Measurements from ENCODE around the gene TNFRSF21.
"Not testable (repeated sequence)": the region's sequence is repeated elsewhere in the genome, so short reads cannot be mapped to it uniquely, and the experiment has no call there.

Gene TNFRSF21

DNA sequence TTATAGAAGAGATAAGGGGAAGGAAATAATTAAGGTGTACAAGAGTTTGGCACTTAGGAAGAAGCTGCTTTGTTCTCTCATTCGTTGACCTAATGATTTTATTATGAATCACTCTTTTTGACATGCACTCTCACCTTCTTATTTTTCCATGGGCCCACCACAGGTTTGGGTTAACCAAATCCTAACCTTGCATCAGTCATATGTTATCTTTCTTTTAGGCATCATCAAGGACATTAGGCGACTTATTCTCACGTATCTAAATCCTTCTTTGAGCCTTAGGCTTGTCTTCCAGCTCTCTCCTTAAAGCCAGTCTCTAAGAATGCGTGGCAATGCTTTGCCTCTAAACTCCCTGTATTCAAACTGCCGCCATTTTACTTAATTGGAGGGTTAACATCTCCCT is 58.3 kb downstream of the TNFRSF21 start:
- DNase-seq (ENCODE audit: low read depth in 2 of 2), result no peak

DNA sequence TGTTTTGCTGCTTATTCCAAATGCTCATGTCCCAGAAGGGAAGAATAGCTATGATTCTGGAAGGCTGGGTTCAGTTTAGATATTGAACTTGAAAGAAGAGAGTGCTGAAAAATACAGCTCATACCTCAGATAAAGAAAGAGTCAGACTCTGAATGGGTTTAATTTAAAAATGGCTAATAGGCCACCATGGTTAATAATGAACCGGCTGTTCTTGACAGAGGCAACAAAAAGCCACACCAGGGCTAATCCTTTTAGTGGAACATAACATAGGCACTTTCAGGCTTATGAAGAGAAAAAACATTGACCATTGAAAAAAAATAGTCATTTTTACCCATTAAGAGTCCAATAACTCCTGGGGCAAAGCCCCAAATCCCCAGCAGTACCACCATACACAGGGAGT is 59.4 kb downstream of the TNFRSF21 start:
- DNase-seq (ENCODE audit: low read depth in 2 of 2), result no peak

- DNase-seq (ENCODE audit: low read depth in 2 of 2), result no peak
These were observed 61.3 kb downstream of the TNFRSF21 start for GRCh38 chr6:47248446-47248845.

- no peak for DNase-seq (ENCODE audit: low read depth in 2 of 2)
These were observed 62.4 kb downstream of the TNFRSF21 start for GRCh38 chr6:47247227-47247797.

DNA sequence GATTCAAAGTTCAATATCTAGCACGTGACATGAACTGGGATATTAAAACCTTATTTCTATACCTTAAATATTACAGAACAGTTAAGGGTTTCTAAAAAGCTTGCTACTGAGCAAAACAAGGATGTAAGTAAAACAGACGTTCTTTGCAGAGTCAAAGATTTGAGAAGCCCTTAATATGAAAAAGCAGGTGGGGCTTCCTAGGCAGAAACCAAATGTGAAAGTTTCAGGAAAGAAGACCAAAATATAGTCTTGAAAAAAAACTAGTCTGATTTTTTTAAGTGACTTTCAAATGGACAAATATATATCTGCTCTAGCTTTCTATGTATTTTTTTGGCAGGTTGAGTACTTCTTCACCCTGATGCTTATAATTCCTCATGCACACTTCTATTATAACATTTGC is 63.2 kb downstream of the TNFRSF21 start:
- DNase-seq (ENCODE audit: low read depth in 2 of 2), result no peak

DNA sequence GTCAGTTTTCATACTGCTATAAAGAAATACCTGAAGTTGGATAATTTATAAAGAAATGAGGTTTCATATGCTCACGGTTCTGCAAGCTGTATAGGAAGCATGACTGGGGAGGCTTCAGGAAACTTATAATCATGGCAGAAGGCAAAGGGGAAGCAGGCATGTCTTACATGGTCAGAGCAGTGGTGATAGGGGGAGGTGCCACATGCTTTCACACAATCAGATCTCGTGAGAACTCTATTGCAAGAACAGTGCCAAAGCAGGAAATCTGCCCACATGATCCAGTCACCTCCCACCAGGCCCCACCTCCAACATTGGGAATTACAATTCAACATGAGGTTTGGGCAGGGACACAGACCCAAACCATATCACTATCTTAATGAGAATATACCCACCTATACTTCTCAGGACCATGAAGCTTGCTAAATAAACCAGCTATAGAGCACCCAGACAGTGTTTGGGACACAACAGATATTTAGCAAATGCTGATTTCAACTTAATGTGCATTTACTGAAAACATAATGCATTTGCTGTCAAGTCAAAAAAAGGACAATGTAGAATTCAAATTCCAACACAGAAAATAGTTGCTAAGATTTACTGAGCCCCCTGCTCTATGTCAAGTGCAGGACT is 63.8 kb downstream of the TNFRSF21 start:
- no peak for DNase-seq (ENCODE audit: low read depth in 2 of 2)

GRCh38 chr6:47242483-47243386 is 67.0 kb downstream of the TNFRSF21 start:
- DNase-seq (ENCODE audit: low read depth in 2 of 2), result peak; percentile 15 to 34

GRCh38 chr6:47241742-47242482 is 67.8 kb downstream of the TNFRSF21 start:
- no peak for DNase-seq (ENCODE audit: low read depth in 2 of 2)

DNA sequence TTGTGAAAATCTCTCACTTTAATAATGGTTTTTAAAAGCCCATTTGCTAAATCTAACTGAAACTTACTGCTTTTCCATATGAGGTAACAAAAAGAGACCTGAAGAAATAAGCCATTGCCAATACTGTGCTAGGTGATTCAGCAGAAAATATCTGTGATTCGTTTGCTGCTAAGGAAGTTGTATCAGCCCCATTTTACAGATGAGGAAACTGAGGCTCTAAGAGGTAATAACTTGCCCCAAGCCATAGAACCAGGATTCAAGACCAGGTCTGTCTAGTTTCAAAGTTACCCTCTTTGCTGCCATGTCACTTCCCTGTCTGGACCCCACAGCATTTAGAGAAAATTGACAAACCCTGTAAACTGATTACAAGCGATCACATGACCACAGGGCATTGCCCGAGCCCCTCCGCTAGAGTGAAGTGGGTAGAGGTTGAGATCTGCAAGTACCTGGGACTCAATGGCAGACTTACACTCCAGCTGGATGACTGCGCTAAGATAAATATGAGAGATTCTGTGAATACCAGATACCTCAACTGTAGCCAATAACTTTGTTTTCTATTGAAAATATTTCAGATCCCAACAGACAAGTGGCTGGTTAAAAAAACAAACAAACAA is 69.3 kb downstream of the TNFRSF21 start:
- no peak for DNase-seq (ENCODE audit: low read depth in 2 of 2)

DNA sequence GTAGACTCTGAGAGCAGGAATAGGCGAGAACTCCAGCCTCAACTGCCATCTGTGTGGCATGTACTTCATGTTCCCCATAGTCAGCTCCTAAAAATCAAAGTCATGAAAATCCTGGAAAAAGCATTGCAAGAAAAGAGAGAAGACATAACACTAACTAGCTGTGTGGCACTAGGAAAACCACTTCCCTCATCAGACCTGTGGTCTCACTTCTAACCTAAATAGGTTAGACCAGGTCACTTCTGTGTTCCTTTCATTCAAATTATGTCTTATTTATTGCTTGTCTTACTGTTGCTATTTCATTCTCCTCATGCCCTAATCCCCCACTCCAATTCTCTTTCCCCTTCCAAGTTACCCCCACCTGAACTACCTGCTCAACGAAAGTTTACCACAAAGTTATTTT is 70.2 kb downstream of the TNFRSF21 start:
- no peak for DNase-seq (ENCODE audit: low read depth in 2 of 2)

- DNase-seq (ENCODE audit: low read depth in 2 of 2), result no peak
These were observed 71.2 kb downstream of the TNFRSF21 start for GRCh38 chr6:47238456-47238995.

GRCh38 chr6:47237196-47237595 is 72.5 kb downstream of the TNFRSF21 start:
- no peak for DNase-seq (ENCODE audit: low read depth in 2 of 2)

DNA sequence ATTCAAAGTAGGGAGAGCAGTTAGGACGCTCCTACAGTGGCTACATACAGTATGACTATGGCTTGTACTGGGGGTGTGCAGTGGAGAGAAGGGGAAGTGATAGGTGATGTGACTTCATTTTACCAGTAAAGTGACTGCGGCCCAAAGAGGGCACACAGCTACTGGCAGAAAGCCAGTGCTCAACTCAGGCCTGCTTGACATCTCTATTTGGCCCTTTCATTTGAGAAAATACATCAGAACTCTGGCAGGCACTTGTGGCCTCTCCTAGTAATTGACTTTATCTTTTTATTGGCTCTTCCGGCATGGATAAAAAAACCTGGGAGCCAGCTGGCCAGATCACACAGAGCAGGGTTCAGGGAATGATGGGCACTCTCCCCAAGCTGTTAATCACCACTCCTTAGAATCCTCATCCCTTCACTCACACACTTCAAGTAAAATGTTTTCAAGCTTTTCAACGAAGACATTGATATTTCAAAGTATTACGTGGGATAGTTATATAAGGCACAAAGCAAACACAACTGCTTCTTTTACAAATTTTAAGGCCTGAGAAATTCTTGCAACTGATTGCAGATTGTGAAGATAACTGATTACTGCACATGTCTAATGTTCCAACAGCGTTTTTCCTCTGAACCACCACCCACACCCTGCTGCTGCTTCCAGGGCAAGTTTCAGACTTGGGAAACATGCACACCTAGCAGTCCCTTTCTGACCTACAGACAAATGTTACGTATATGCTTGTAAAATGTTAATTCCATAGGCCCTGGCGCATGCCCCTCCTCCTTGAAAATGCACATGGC is 73.5 kb downstream of the TNFRSF21 start:
- DNase-seq (ENCODE audit: low read depth in 2 of 2), result no peak

- DNase-seq (ENCODE audit: low read depth in 2 of 2), result no peak
These were observed 74.3 kb downstream of the TNFRSF21 start for GRCh38 chr6:47235421-47235820.

GRCh38 chr6:47234266-47234933 is 75.3 kb downstream of the TNFRSF21 start:
- DNase-seq (ENCODE audit: low read depth in 2 of 2), result no peak

DNA sequence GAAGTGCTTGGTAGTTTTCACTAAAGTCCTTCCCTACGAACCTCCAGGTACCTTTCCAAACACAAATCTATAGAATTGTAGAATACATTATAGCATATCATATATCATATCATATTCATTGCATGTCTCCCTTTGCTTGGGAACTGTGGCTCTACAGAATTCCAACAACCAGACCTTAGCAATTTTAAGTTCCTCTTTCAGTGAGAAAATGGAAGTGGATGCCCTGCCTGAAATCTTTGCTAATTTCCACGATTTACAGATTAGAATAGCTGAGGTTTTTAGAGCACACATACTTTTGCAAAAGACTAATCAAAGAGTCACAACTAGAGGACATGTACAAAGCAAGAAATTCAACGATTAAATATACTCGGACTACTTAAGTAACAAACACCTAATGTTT is 78.6 kb downstream of the TNFRSF21 start:
- no peak for DNase-seq (ENCODE audit: low read depth in 2 of 2)

GRCh38 chr6:47230579-47230978 is 79.1 kb downstream of the TNFRSF21 start:
- no peak for DNase-seq (ENCODE audit: low read depth in 2 of 2)

GRCh38 chr6:47229255-47229654 is 80.5 kb downstream of the TNFRSF21 start:
- DNase-seq (ENCODE audit: low read depth in 2 of 2), result no peak

- DNase-seq (ENCODE audit: low read depth in 2 of 2), result not testable (repeated sequence)
These were observed 81.6 kb downstream of the TNFRSF21 start for GRCh38 chr6:47228093-47228492.

DNA sequence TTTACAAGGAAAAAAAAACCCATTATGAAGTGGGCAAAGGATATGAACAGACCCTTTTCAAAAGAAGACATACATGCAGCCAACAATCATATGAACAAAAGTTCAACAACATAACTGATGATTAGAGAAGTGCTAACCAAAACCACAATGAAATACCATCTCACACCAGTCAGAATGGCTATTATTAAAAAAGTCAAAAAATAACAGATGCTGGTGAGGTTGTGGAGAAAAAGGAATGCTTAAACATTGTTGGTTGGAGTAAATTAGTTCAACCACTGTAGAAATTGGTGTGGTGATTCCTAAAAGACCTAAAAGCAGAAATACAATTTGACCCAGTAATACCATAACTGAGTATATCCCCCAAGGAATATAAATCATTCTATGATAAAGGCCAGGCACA is 86.5 kb downstream of the TNFRSF21 start:
- DNase-seq (ENCODE audit: low read depth in 2 of 2), result not testable (repeated sequence)
